C4-2B (cell line): ENCODE measurements around the gene DUOX2.

Experiments
- CTCF ChIP-seq: fragments of 450-650 bp; conservative IDR thresholded peaks from 2 replicates; pipeline ENCODE4 v1.5.1; 2017; ENCODE audit warnings: mild to moderate bottlenecking
- ZFX ChIP-seq: fragments of 450-650 bp; IDR thresholded peaks from 2 replicates; pipeline ENCODE4 v1.6.1; 2017

- TF ChIP-seq CTCF (no peak), ZFX (no peak)
These were observed 38.2 kb upstream of the DUOX2 start for GRCh38 chr15:45151998-45152828.
